Naive thymus-derived CD4-positive, alpha-beta T cell (primary cell): ENCODE data around the gene PDIA5. TPM values are rescaled to one million over a fixed set of nuclear protein-coding genes. Genes with fewer than 3 reads are reported as not detected.

Experiments used
- ATAC-seq: fragments of 150-1000 bp; cut with Tn5 transposase; 2 replicates; pipeline ENCODE4 v1.10.0; 2021; ENCODE audit warnings: mild to moderate bottlenecking, moderate library complexity
- CTCF ChIA-PET: fragments of 350-600 bp; sonication (Branson Sonifier 250); formaldehyde crosslinking; loops from one replicate; lab custom pipeline; 2021; ENCODE audit warnings: antibody characterized with exemption; lab: Charles Lee
- POLR2A ChIA-PET: fragments of 350-600 bp; sonication (Branson Sonifier 250); formaldehyde crosslinking; loops from one replicate; lab custom pipeline; 2021; ENCODE audit warnings: antibody characterized with exemption, inconsistent platforms; lab: Charles Lee
- DNase-seq, 9 donors: peaks; one replicate each; pipeline versions ENCODE4 v3.0.0 to v3.0.0-alpha.2; 2020 to 2022; ENCODE audit warnings: mixed read lengths in 1 of 9
- H3K27ac ChIP-seq: one replicate; pipeline ENCODE4 v1.7.0; 2013; ENCODE audit warnings: mild to moderate bottlenecking, low read depth, low read length, moderate library complexity
- H3K27me3 ChIP-seq, 2 donors: one replicate each; pipeline ENCODE4 v1.7.0; 2013; ENCODE audit warnings: low read length in 2 of 2, mild to moderate bottlenecking in 2 of 2, moderate library complexity in 2 of 2; ENCODE audit not compliant: control insufficient read depth in 2 of 2, insufficient read depth in 2 of 2
- H3K36me3 ChIP-seq, 3 experiments: 1 replicate in 2 of 3; 2 replicates in 1 of 3; pipeline ENCODE4 v1.7.0; 2013; ENCODE audit warnings: low read length in 3 of 3, mild to moderate bottlenecking in 3 of 3, moderate library complexity in 1 of 3; ENCODE audit not compliant: insufficient read depth in 3 of 3, control insufficient read depth in 2 of 3
- H3K4me1 ChIP-seq, 2 donors: one replicate each; pipeline ENCODE4 v1.7.0; 2013; ENCODE audit warnings: low read length in 2 of 2, mild to moderate bottlenecking in 2 of 2, moderate library complexity in 1 of 2; ENCODE audit not compliant: control insufficient read depth in 2 of 2, insufficient read depth in 2 of 2
- H3K4me3 ChIP-seq: 2 replicates; pipeline ENCODE4 v1.7.0; 2013; ENCODE audit warnings: mild to moderate bottlenecking, low read length
- H3K9me3 ChIP-seq, 3 experiments: 1 replicate in 2 of 3; 2 replicates in 1 of 3; pipeline ENCODE4 v1.7.0; 2013; ENCODE audit warnings: low read length in 3 of 3; ENCODE audit not compliant: control insufficient read depth in 2 of 3
- H3K27ac Mint-ChIP-seq, 9 donors: one replicate each; pipeline ENCODE4 v1.8.0; 2020 to 2022; ENCODE audit warnings: mixed read lengths in 9 of 9, mild to moderate bottlenecking in 8 of 9, moderate library complexity in 5 of 9, inconsistent platforms in 2 of 9
- H3K27me3 Mint-ChIP-seq, 5 donors: one replicate each; pipeline ENCODE4 v1.8.0; 2021 to 2022; ENCODE audit warnings: mixed read lengths in 5 of 5, mild to moderate bottlenecking in 1 of 5
- H3K36me3 Mint-ChIP-seq, 5 donors: one replicate each; pipeline ENCODE4 v1.8.0; 2020 to 2022; ENCODE audit warnings: mixed read lengths in 5 of 5, mild to moderate bottlenecking in 3 of 5, inconsistent platforms in 1 of 5
- H3K4me1 Mint-ChIP-seq, 7 donors: one replicate each; pipeline ENCODE4 v1.8.0; 2020 to 2022; ENCODE audit warnings: mixed read lengths in 7 of 7, mild to moderate bottlenecking in 3 of 7, inconsistent platforms in 1 of 7
- H3K4me3 Mint-ChIP-seq, 10 donors: one replicate each; pipeline ENCODE4 v1.8.0; 2020 to 2022; ENCODE audit warnings: mild to moderate bottlenecking in 10 of 10, mixed read lengths in 10 of 10, moderate library complexity in 6 of 10, inconsistent platforms in 2 of 10
- H3K9me3 Mint-ChIP-seq, 11 donors: one replicate each; pipeline ENCODE4 v1.8.0; 2020 to 2022; ENCODE audit warnings: mixed read lengths in 11 of 11, mild to moderate bottlenecking in 4 of 11, inconsistent platforms in 1 of 11, moderate library complexity in 1 of 11
- intact Hi-C, 2 donors: fragments of 100-400 bp; cut with micrococcal nuclease; formaldehyde crosslinking; loops; one replicate each; pipeline ENCODE4 v1.15.1; 2023
- polyA plus RNA-seq, 2 donors: library from polyadenylated mRNA; unstranded; fragments of 300-500 nt; fragmentation: Illumina TruSeq; gene quantifications; one replicate each; pipeline ENCODE4 v1.2.3, GENCODE V29; 2021
- total RNA-seq, 6 experiments: library from RNA in 5 of 6; stranded (reverse) in 5 of 6; gene quantifications; 1 replicate in 5 of 6; 2 replicates in 1 of 6; pipeline ENCODE4 v1.2.3 and lab custom pipeline; 2021 to 2026

PDIA5 gene
- total and polyA plus RNA-seq, 7 experiments from 2014 or later = 3.4 to 21.7 (median 5.6) TPM

- Histone ChIP-seq H3K4me3 (no peak overlapping the region), H3K36me3 (no peaks in the 10 kb centered on the region), H3K27ac (no peak overlapping the region), H3K27me3 (no peaks in the 10 kb centered on the region), H3K4me1 (no peaks in the 10 kb centered on the region), H3K9me3 (no peaks in the 10 kb centered on the region)
- ATAC-seq (no peak), DNase-seq (no peak)
- Mint-ChIP-seq H3K36me3 (peaks cover 3 to 33% (median 5%) of the 10 kb centered on the region in 5 donors), H3K4me3 (no peak overlapping the region), H3K27me3 (no peaks in the 10 kb centered on the region), H3K9me3 (no peaks in the 10 kb centered on the region), H3K4me1 (no peaks in the 10 kb centered on the region), H3K27ac (no peak overlapping the region)
- ChIA-PET POLR2A (no interaction called here), CTCF (no interaction called here)
- intact Hi-C loops = no loop called here
These were observed 72.7 kb downstream of the PDIA5 start for GRCh38 chr3:123139522-123139921.

GRCh38 chr3:123140550-123140949 lies 73.7 kb downstream of the PDIA5 start:
- CTCF ChIA-PET = no interaction called here

GRCh38 chr3:123141276-123141675 lies 74.5 kb downstream of the PDIA5 start:
- H3K27ac ChIP-seq = no peak overlapping the region
- no peaks in the 10 kb centered on the region for H3K4me1 ChIP-seq
- Mint-ChIP-seq H3K4me3 (no peak overlapping the region), H3K27me3 (no peaks in the 10 kb centered on the region), H3K9me3 (no peaks in the 10 kb centered on the region), H3K36me3 (peaks cover 3 to 42% (median 5%) of the 10 kb centered on the region in 5 donors), H3K4me1 (no peaks in the 10 kb centered on the region), H3K27ac (no peak overlapping the region)
- intact Hi-C loops = no loop called here
- ATAC-seq (no peak), DNase-seq (no peak)
- no peaks in the 10 kb centered on the region for H3K9me3 ChIP-seq
- no peaks in the 10 kb centered on the region for H3K27me3 ChIP-seq
- no peak overlapping the region for H3K4me3 ChIP-seq
- POLR2A ChIA-PET = no interaction called here
- peaks cover 0 to 8% (median 0%) of the 10 kb centered on the region in 3 experiments for H3K36me3 ChIP-seq
- CTCF ChIA-PET = no interaction called here

More at GRCh38 chr3:123140550-123140949, 73.7 kb downstream of the PDIA5 start:
- Mint-ChIP-seq H3K27ac (no peak overlapping the region), H3K4me1 (no peaks in the 10 kb centered on the region), H3K36me3 (peaks cover 0 to 35% (median 5%) of the 10 kb centered on the region in 5 donors), H3K9me3 (no peaks in the 10 kb centered on the region), H3K27me3 (no peaks in the 10 kb centered on the region), H3K4me3 (no peak overlapping the region)
- H3K4me3 ChIP-seq = no peak overlapping the region
- H3K27me3 ChIP-seq = no peaks in the 10 kb centered on the region
- peaks cover 0 to 8% (median 0%) of the 10 kb centered on the region in 3 experiments for H3K36me3 ChIP-seq
- no peak for ATAC-seq
- no peaks in the 10 kb centered on the region for H3K4me1 ChIP-seq
- no peaks in the 10 kb centered on the region for H3K9me3 ChIP-seq
- DNase-seq = no peak
- H3K27ac ChIP-seq = no peak overlapping the region
- intact Hi-C loops = no loop called here
- POLR2A ChIA-PET = no interaction called here

- peaks cover 0 to 8% (median 0%) of the 10 kb centered on the region in 3 experiments for H3K36me3 ChIP-seq
- ChIA-PET CTCF (no interaction called here), POLR2A (no interaction called here)
- no peak for ATAC-seq
- H3K27me3 Mint-ChIP-seq = no peaks in the 10 kb centered on the region
- no peaks in the 10 kb centered on the region for H3K27me3 ChIP-seq
- intact Hi-C loops = no loop called here
- no peak overlapping the region for H3K4me3 Mint-ChIP-seq
- DNase-seq = no peak
- H3K9me3 ChIP-seq = no peaks in the 10 kb centered on the region
- H3K4me1 ChIP-seq = no peaks in the 10 kb centered on the region
- H3K9me3 Mint-ChIP-seq = peaks cover 0 to 1% (median 0%) of the 10 kb centered on the region in 11 donors
- H3K27ac ChIP-seq = no peak overlapping the region
- no peak overlapping the region for H3K4me3 ChIP-seq
- H3K4me1 Mint-ChIP-seq = peaks cover 0 to 4% (median 0%) of the 10 kb centered on the region in 7 donors
- H3K36me3 Mint-ChIP-seq = peaks cover 7 to 55% (median 13%) of the 10 kb centered on the region in 5 donors
- peak overlapping the region in 1 of 9 donors; percentile 14 for H3K27ac Mint-ChIP-seq
These were observed 77.0 kb downstream of the PDIA5 start for GRCh38 chr3:123143669-123144411.

- no peak overlapping the region for H3K27ac ChIP-seq
These were observed 81.1 kb downstream of the PDIA5 start for GRCh38 chr3:123147754-123148535.

GRCh38 chr3:123148772-123149171 lies 81.9 kb downstream of the PDIA5 start:
- H3K27ac Mint-ChIP-seq = peak overlapping the region in 4 of 9 donors; percentile 19 to 85 (median 56)
- no peak for ATAC-seq
- no peak overlapping the region for H3K27ac ChIP-seq
- intact Hi-C loops = no loop called here
- no peak overlapping the region for H3K4me3 ChIP-seq
- no peak overlapping the region for H3K4me3 Mint-ChIP-seq
- H3K36me3 ChIP-seq = peaks cover 0 to 11% (median 0%) of the 10 kb centered on the region in 3 experiments
- H3K36me3 Mint-ChIP-seq = peaks cover 5 to 59% (median 30%) of the 10 kb centered on the region in 5 donors
- H3K9me3 Mint-ChIP-seq = peaks cover 0 to 19% (median 5%) of the 10 kb centered on the region in 11 donors
- peaks cover 0 to 13% (median 4%) of the 10 kb centered on the region in 3 experiments for H3K9me3 ChIP-seq
- H3K27me3 Mint-ChIP-seq = no peaks in the 10 kb centered on the region
- no peak for DNase-seq
- H3K4me1 Mint-ChIP-seq = peaks cover 0 to 7% (median 2%) of the 10 kb centered on the region in 7 donors
- POLR2A ChIA-PET = no interaction called here
- no peaks in the 10 kb centered on the region for H3K4me1 ChIP-seq
- CTCF ChIA-PET = no interaction called here
- H3K27me3 ChIP-seq = no peaks in the 10 kb centered on the region

More at GRCh38 chr3:123147754-123148535, 81.1 kb downstream of the PDIA5 start:
- CTCF ChIA-PET = no interaction called here
- Mint-ChIP-seq H3K4me3 (no peak overlapping the region), H3K27me3 (no peaks in the 10 kb centered on the region), H3K27ac (peak overlapping the region in 2 of 9 donors; percentile 22 to 85), H3K36me3 (peaks cover 9 to 63% (median 33%) of the 10 kb centered on the region in 5 donors), H3K9me3 (peaks cover 0 to 19% (median 5%) of the 10 kb centered on the region in 11 donors), H3K4me1 (peaks cover 0 to 7% (median 2%) of the 10 kb centered on the region in 7 donors)
- no peaks in the 10 kb centered on the region for H3K4me1 ChIP-seq
- peaks cover 0 to 13% (median 4%) of the 10 kb centered on the region in 3 experiments for H3K9me3 ChIP-seq
- H3K36me3 ChIP-seq = peaks cover 0 to 11% (median 0%) of the 10 kb centered on the region in 3 experiments
- DNase-seq = no peak
- no peaks in the 10 kb centered on the region for H3K27me3 ChIP-seq
- no peak for ATAC-seq
- intact Hi-C loops = no loop called here
- no peak overlapping the region for H3K4me3 ChIP-seq
- POLR2A ChIA-PET = no interaction called here
